PC-9 (cell line): ENCODE results near the gene AMBRA1. TPM values are rescaled to one million over a fixed set of nuclear protein-coding genes. Genes with fewer than 3 reads are reported as not detected.

Experiments
- BruUV-seq: library from RNA; stranded (reverse); fragments of 400-500 nt; replicated peaks from 2 replicates; lab custom pipeline; 2021; lab: Mats Ljungman, UMichigan
- CTCF ChIA-PET: fragments of 300-600 bp; sonication (Branson Sonifier 250); formaldehyde crosslinking; loops from one replicate; lab custom pipeline; 2022; ENCODE audit warnings: antibody characterized with exemption; lab: Charles Lee
- POLR2A ChIA-PET: fragments of 300-600 bp; sonication (Branson Sonifier 250); formaldehyde crosslinking; loops from one replicate; lab custom pipeline; 2022; ENCODE audit warnings: antibody characterized with exemption; ENCODE audit not compliant: unreplicated experiment; lab: Charles Lee
- DNase-seq, 2 experiments: peaks; one replicate each; pipeline versions ENCODE4 v3.0.0 to v3.0.0-alpha.2; 2015 to 2022; ENCODE audit warnings: mixed read lengths in 1 of 2
- H2AFZ ChIP-seq: fragments of 200-600 bp; sonication (generic); 2 replicates; pipeline ENCODE4 v1.8.1; 2017; ENCODE audit warnings: antibody characterized with exemption
- H3F3A ChIP-seq: fragments of 200-600 bp; sonication (generic); 2 replicates; pipeline ENCODE4 v1.8.1; 2017; ENCODE audit warnings: antibody characterized with exemption, mild to moderate bottlenecking, low read depth; ENCODE audit not compliant: insufficient read depth
- H3K27ac ChIP-seq: fragments of 200-600 bp; sonication (generic); 2 replicates; pipeline ENCODE4 v1.6.1; 2016; ENCODE audit warnings: mixed run types
- H3K27me3 ChIP-seq: fragments of 200-600 bp; sonication (generic); 2 replicates; pipeline ENCODE4 v1.6.1; 2016; ENCODE audit warnings: low read depth, mixed run types; ENCODE audit not compliant: insufficient read depth
- H3K36me3 ChIP-seq: fragments of 200-600 bp; sonication (generic); 2 replicates; pipeline ENCODE4 v1.6.1; 2016; ENCODE audit warnings: low read depth, mixed run types
- H3K4me1 ChIP-seq: fragments of 200-600 bp; sonication (generic); replicated peaks from 2 replicates; pipeline ENCODE4 v1.6.1; 2016; ENCODE audit warnings: mixed run types; ENCODE audit not compliant: insufficient read depth
- H3K4me2 ChIP-seq: fragments of 200-600 bp; sonication (generic); 2 replicates; pipeline ENCODE4 v1.6.1; 2017; ENCODE audit warnings: mixed run types
- H3K4me3 ChIP-seq: fragments of 200-600 bp; sonication (generic); 2 replicates; pipeline ENCODE4 v1.6.1; 2016; ENCODE audit warnings: mixed run types
- H3K79me2 ChIP-seq: fragments of 200-600 bp; sonication (generic); 2 replicates; pipeline ENCODE4 v1.6.1; 2017; ENCODE audit warnings: low read depth, mixed run types
- H3K9me2 ChIP-seq: fragments of 200-600 bp; sonication (generic); 2 replicates; pipeline ENCODE4 v1.8.1; 2017; ENCODE audit warnings: mild to moderate bottlenecking; ENCODE audit not compliant: insufficient read depth
- H3K9me3 ChIP-seq: fragments of 200-600 bp; sonication (generic); 2 replicates; pipeline ENCODE4 v1.8.1; 2016; ENCODE audit warnings: low read depth; ENCODE audit not compliant: insufficient read depth
- H4K20me1 ChIP-seq: fragments of 200-600 bp; sonication (generic); 2 replicates; pipeline ENCODE4 v1.8.1; 2017; ENCODE audit not compliant: insufficient read depth
- EZH2 ChIP-seq: fragments of 200-600 bp; sonication (generic); IDR thresholded peaks from 2 replicates; pipeline ENCODE4 v1.8.0; 2017; ENCODE audit warnings: antibody characterized with exemption, low read depth
- intact Hi-C: fragments of 100-400 bp; cut with micrococcal nuclease; formaldehyde crosslinking; loops from one replicate; pipeline ENCODE4 v1.10.0; 2022; ENCODE audit not compliant: unreplicated experiment
- total RNA-seq: library from RNA; stranded (reverse); gene quantifications from 2 replicates; pipeline ENCODE4 v1.2.3, GENCODE V29; 2021
- TF ChIP-seq, protein P1 (sequence below): fragments of 200-600 bp; sonication (generic); conservative IDR thresholded peaks from 2 replicates; pipeline ENCODE4 v1.6.1; 2017; ENCODE audit warnings: mixed run types, antibody characterized with exemption, mild to moderate bottlenecking, moderate library complexity

Gene AMBRA1
- total RNA-seq, 1 experiment from 2014 or later: 41.4 TPM

DNA sequence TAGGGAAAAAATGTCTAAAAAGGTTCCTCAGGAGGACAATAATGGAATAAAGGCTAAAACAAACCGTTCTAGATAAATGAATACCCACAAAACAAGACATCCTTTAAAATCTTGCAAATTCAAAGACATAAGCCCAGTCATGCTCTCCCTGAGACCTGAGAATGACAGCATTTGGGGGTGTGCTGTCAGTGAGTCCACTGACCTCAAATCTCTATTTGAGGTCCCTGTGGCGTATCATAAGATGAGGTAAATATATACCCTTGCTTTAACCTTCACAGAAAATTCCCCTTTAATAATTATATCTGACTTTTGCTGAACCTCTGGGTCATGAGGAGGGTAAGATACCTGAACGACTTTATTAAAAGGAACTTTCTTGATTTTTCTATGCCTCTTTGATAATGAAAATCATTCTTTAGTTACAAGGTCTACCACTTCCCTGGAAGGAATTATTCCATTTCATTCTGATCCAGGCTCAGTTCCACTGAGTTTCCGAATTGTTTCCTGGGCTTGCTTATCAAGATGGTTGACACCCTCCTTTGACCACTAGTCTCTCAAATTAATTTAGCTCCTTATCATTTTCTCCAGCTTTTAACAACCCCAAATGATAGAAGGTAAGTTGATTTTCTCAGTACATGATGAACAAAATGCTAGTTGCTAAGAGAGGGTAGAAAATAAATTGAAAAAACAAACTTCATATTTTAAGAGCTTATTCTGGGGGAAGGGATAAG lies 148.5 kb downstream of the AMBRA1 start:
- CTCF ChIA-PET: no interaction called here
- no peaks in the 10 kb centered on the region; the same call in 1 of the 2 replicates for H3K79me2 ChIP-seq
- DNase-seq: no peak
- no peak overlapping the region for H3K4me2 ChIP-seq
- BruUV-seq: no TSS peak
- TF ChIP-seq EZH2: no peak
- TF ChIP-seq, protein P1, sequence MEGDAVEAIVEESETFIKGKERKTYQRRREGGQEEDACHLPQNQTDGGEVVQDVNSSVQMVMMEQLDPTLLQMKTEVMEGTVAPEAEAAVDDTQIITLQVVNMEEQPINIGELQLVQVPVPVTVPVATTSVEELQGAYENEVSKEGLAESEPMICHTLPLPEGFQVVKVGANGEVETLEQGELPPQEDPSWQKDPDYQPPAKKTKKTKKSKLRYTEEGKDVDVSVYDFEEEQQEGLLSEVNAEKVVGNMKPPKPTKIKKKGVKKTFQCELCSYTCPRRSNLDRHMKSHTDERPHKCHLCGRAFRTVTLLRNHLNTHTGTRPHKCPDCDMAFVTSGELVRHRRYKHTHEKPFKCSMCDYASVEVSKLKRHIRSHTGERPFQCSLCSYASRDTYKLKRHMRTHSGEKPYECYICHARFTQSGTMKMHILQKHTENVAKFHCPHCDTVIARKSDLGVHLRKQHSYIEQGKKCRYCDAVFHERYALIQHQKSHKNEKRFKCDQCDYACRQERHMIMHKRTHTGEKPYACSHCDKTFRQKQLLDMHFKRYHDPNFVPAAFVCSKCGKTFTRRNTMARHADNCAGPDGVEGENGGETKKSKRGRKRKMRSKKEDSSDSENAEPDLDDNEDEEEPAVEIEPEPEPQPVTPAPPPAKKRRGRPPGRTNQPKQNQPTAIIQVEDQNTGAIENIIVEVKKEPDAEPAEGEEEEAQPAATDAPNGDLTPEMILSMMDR: no peak
- peaks cover 4% of the 10 kb centered on the region; the same call in 1 of the 2 replicates for H3F3A ChIP-seq
- POLR2A ChIA-PET: interaction anchor here (0.7 kb wide), 1 partner anchor 204 kb away, joined by 4 read pairs; no protein-coding TSS in a partner anchor
- H3K9me3 ChIP-seq: no peaks in the 10 kb centered on the region
- intact Hi-C loops: no loop called here
- no peak overlapping the region for H3K4me3 ChIP-seq
- 0 out of 2 replicates have a peak, but pooled peaks cover 9% of the 10 kb centered on the region for H3K36me3 ChIP-seq
- no peak overlapping the region for H3K27ac ChIP-seq
- H3K27me3 ChIP-seq: no peaks in the 10 kb centered on the region
- H3K9me2 ChIP-seq: no peaks in the 10 kb centered on the region
- H2AFZ ChIP-seq: no peak overlapping the region
- H3K4me1 ChIP-seq: no peaks in the 10 kb centered on the region
- H4K20me1 ChIP-seq: peaks cover 27% of the 10 kb centered on the region

DNA sequence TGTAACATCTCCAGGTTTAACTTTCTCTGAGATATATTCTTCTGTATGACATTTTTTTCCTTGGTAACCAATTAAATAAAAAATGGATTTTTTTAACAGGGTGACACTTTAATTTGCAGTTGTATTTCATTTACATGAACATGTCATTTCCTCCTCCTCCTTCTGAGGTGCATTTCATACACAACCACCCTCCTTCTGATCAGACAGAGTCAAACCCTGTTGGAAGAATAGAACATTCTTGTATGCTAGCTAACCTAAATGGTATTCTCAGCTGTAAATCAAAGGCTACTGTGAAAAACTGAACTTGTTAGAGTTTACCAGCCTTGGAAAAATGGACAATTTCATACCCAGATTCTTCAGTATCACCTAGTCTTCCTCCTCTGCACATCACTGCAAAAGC lies 149.5 kb downstream of the AMBRA1 start:
- Histone ChIP-seq H4K20me1 (peaks cover 19% of the 10 kb centered on the region), H3K9me2 (no peaks in the 10 kb centered on the region), H3K27me3 (no peaks in the 10 kb centered on the region), H3K4me2 (no peak overlapping the region), H3K4me3 (no peak overlapping the region), H3F3A (peaks cover 4% of the 10 kb centered on the region; the same call in 1 of the 2 replicates), H3K9me3 (no peaks in the 10 kb centered on the region), H3K27ac (no peak overlapping the region), H3K4me1 (no peaks in the 10 kb centered on the region), H3K79me2 (no peaks in the 10 kb centered on the region; the same call in 1 of the 2 replicates), H3K36me3 (0 out of 2 replicates have a peak, but pooled peaks cover 9% of the 10 kb centered on the region), H2AFZ (no peak overlapping the region)
- intact Hi-C loops: no loop called here
- ChIA-PET POLR2A (no interaction called here), CTCF (no interaction called here)
- BruUV-seq: no TSS peak
- DNase-seq: no peak
- TF ChIP-seq EZH2: no peak
- TF ChIP-seq, protein P1: no peak

DNA sequence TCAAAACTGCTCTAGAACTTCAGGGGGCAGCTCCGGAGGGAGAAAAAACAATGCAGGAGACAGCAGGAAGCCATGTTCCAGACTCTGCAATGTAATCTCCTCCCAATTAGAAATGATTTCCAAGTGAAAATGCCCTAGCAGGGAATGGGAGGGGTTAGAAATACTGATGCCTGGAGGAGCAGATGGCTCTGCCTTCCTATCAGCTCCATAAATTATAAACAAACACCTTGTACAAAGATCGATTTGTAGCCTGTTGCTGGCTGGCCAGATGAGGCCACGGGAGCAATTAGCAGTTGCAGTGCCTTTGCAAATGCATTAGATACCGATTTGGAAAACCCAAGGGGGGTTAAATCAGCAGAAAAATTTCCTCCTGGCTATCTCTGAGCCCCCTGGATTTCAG lies 155.6 kb downstream of the AMBRA1 start:
- Histone ChIP-seq H3K27me3 (no peaks in the 10 kb centered on the region), H3K9me2 (no peaks in the 10 kb centered on the region), H3K4me3 (no peak overlapping the region), H3K27ac (no peak overlapping the region), H3K36me3 (0 out of 2 replicates have a peak, but pooled peaks cover 9% of the 10 kb centered on the region), H3K4me1 (no peaks in the 10 kb centered on the region), H2AFZ (no peak overlapping the region), H3K79me2 (no peaks in the 10 kb centered on the region), H4K20me1 (no peaks in the 10 kb centered on the region; the same call in 1 of the 2 replicates), H3F3A (no peaks in the 10 kb centered on the region), H3K9me3 (no peaks in the 10 kb centered on the region), H3K4me2 (no peak overlapping the region)
- no peak for DNase-seq
- intact Hi-C loops: no loop called here
- no TSS peak for BruUV-seq
- ChIA-PET CTCF (no interaction called here), POLR2A (interaction anchor here (0.5 to 0.8 kb wide), 3 partner anchors 22 to 277 kb away, joined by 3 to 12 read pairs (median 5); no protein-coding TSS in a partner anchor)
- TF ChIP-seq, protein P1: no peak
- no peak for TF ChIP-seq EZH2
